ENCODE data around the gene GTPBP3. TPM values are rescaled to one million over a fixed set of nuclear protein-coding genes. Genes with fewer than 3 reads are reported as not detected.

The GTPBP3 gene
- total RNA-seq, 4 donors from 2014 or later, result 18.7 to 29.0 (median 25.2) TPM

- Histone ChIP-seq H3K4me1 (peaks cover 24% of the 10 kb centered on the region), H3K9me3 (no peaks in the 10 kb centered on the region), H3K36me3 (no peaks in the 10 kb centered on the region), H3K27me3 (peaks cover 14% of the 10 kb centered on the region), H3K4me3 (peak overlapping the region; percentile 43), H3K27ac (no peak overlapping the region)
- DNase-seq (ENCODE audit: low spot score in 2 of 2), result peak; percentile 93 to 96
- 0% methylated on average over 15 of the region's 50 CpGs for WGBS
- no peak for TF ChIP-seq POLR2A (IDR thresholded peaks at IDR 0.05)
- TF ChIP-seq CTCF (IDR thresholded peaks at IDR 0.05), result peak; percentile 56 to 91
Measured at GRCh38 chr19:17390665-17391370, 53.5 kb downstream of the GTPBP3 start.

- H3K4me3 ChIP-seq, result peak overlapping the region; percentile 43
- H3K4me1 ChIP-seq, result peaks cover 22% of the 10 kb centered on the region
- no peaks in the 10 kb centered on the region for H3K36me3 ChIP-seq
- peaks cover 14% of the 10 kb centered on the region for H3K27me3 ChIP-seq
- no peak overlapping the region for H3K27ac ChIP-seq
- H3K9me3 ChIP-seq, result no peaks in the 10 kb centered on the region
- TF ChIP-seq POLR2AphosphoS5 (IDR thresholded peaks at IDR 0.05), result no peak
- 7% methylated on average over 25 of the region's 26 CpGs for WGBS
- DNase-seq (ENCODE audit: low spot score in 2 of 2), result no peak
Measured at GRCh38 chr19:17391371-17392151, 54.2 kb downstream of the GTPBP3 start.

Other genes starting within 250 kb of the GTPBP3 start
- 10 to 100 TPM; 17.3 to 25.2 (median 21.6) TPM for gene USE1, start 122.2 kb upstream of the GTPBP3 start, total RNA-seq
- 1 to 10 TPM; 2.7 to 9.7 (median 4.8) TPM for gene OCEL1, start 111.3 kb upstream of the GTPBP3 start, total RNA-seq
- 10 to 100 TPM; 25.8 to 79.3 (median 54.8) TPM for gene NR2F6, start 91.6 kb upstream of the GTPBP3 start, total RNA-seq
- gene USHBP1, start 72.8 kb upstream of the GTPBP3 start, total RNA-seq, result 1 to 10 TPM; 1.2 to 8.4 (median 2.1) TPM
- gene BABAM1, start 70.1 kb upstream of the GTPBP3 start, total RNA-seq, result 10 to 100 TPM; 54.6 to 66.8 (median 63.7) TPM
- 1 to 10 TPM in 3 of 4 donors, under 1 TPM in 1; 0.30 to 2.5 (median 1.5) TPM for gene ANKLE1, start 55.7 kb upstream of the GTPBP3 start, total RNA-seq
- 10 to 100 TPM in 3 of 4 donors, 1 to 10 TPM in 1; 9.7 to 15.7 (median 13.6) TPM for gene ABHD8, start 34.1 kb upstream of the GTPBP3 start, total RNA-seq
- gene MRPL34, start 31.7 kb upstream of the GTPBP3 start, total RNA-seq, result 10 to 100 TPM; 42.7 to 89.5 (median 73.1) TPM
- 10 to 100 TPM; 17.9 to 35.2 (median 22.8) TPM for gene DDA1, start 28.0 kb upstream of the GTPBP3 start, total RNA-seq
- 10 to 100 TPM; 29.9 to 47.1 (median 37.1) TPM for gene ANO8, start 2.7 kb upstream of the GTPBP3 start, total RNA-seq
- gene PLVAP, start 39.8 kb downstream of the GTPBP3 start, total RNA-seq, result 10 to 100 TPM; 25.5 to 83.1 (median 26.6) TPM
- gene CCDC194, start 56.6 kb downstream of the GTPBP3 start, total RNA-seq, result not detected
- gene BST2, start 68.1 kb downstream of the GTPBP3 start, total RNA-seq, result 10 to 100 TPM in 2 of 4 donors, 1 to 10 TPM in 2; 6.6 to 19.7 (median 10.5) TPM
- gene MVB12A, start 82.5 kb downstream of the GTPBP3 start, total RNA-seq, result 10 to 100 TPM; 44.2 to 71.3 (median 60.5) TPM
- gene TMEM221, start 111.1 kb downstream of the GTPBP3 start, total RNA-seq, result 1 to 10 TPM in 1 of 4 donors, under 1 TPM in 2, not detected in 1; 0.39 to 1.2 (median 0.68) TPM
- not detected for gene NXNL1, start 123.4 kb downstream of the GTPBP3 start, total RNA-seq
- 10 to 100 TPM; 25.3 to 53.4 (median 39.5) TPM for gene SLC27A1, start 133.0 kb downstream of the GTPBP3 start, total RNA-seq
- 100 to 1,000 TPM in 1 of 4 donors, 10 to 100 TPM in 3; 58.0 to 108 (median 92.9) TPM for gene PGLS, start 174.1 kb downstream of the GTPBP3 start, total RNA-seq
- gene COLGALT1, start 218.1 kb downstream of the GTPBP3 start, total RNA-seq, result 10 to 100 TPM; 52.4 to 83.8 (median 60.7) TPM